Stimulated activated naive CD8-positive, alpha-beta T cell treated with anti-CD3 and anti-CD28 coated beads, Interleukin-15, amount 100 ng/mL, for 72 hours (primary cell): ENCODE data around the gene GRB14.
"Not testable (repeated sequence)": the region's sequence is repeated elsewhere in the genome, so short reads cannot be mapped to it uniquely, and the experiment has no call there.

ENCODE experiments used
- ATAC-seq: fragments of 150-1000 bp; cut with Tn5 transposase; 2 replicates; pipeline ENCODE4 v1.10.0; 2021; ENCODE audit warnings: mild to moderate bottlenecking, moderate library complexity
- DNase-seq, 2 donors: peaks; one replicate each; pipeline ENCODE4 v3.0.0; 2021 to 2022
- H3K27ac Mint-ChIP-seq, 2 donors: one replicate each; pipeline ENCODE4 v1.8.0; 2022; ENCODE audit warnings: mild to moderate bottlenecking in 2 of 2, mixed read lengths in 2 of 2, moderate library complexity in 2 of 2
- H3K27me3 Mint-ChIP-seq: one replicate; pipeline ENCODE4 v1.8.0; 2022; ENCODE audit warnings: mixed read lengths
- H3K4me1 Mint-ChIP-seq: one replicate; pipeline ENCODE4 v1.8.0; 2022; ENCODE audit warnings: mild to moderate bottlenecking, mixed read lengths
- H3K4me3 Mint-ChIP-seq, 2 donors: one replicate each; pipeline ENCODE4 v1.8.0; 2022; ENCODE audit warnings: mild to moderate bottlenecking in 2 of 2, mixed read lengths in 2 of 2, moderate library complexity in 1 of 2
- H3K9me3 Mint-ChIP-seq, 2 donors: one replicate each; pipeline ENCODE4 v1.8.0; 2022; ENCODE audit warnings: mixed read lengths in 2 of 2

Gene GRB14

DNA sequence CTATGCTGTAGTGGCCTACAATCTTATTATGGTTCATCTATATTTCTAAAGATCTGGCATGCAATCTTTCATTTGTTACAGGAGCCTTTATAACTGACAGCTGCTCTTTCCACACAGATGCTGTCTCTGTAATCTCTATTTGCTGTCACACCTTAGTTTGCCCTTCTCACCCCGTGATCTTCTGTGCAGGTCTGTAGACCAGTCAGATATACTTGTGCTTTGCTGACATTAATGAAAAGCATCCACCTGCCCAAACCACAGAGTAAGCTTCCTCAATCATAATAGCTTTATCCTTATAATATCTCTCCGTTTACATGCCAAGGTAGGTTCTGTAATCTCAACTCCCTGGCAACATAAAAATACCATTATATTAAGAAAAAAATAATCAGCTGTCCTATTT lies 122.4 kb downstream of the GRB14 start:
- ATAC-seq (no peak), DNase-seq (no peak)
- H3K4me1 Mint-ChIP-seq: no peaks in the 10 kb centered on the region
- no peak overlapping the region for H3K4me3 Mint-ChIP-seq
- H3K27me3 Mint-ChIP-seq: no peaks in the 10 kb centered on the region
- no peaks in the 10 kb centered on the region for H3K9me3 Mint-ChIP-seq
- H3K27ac Mint-ChIP-seq: peak overlapping the region in 1 of 2 donors; percentile 46

DNA sequence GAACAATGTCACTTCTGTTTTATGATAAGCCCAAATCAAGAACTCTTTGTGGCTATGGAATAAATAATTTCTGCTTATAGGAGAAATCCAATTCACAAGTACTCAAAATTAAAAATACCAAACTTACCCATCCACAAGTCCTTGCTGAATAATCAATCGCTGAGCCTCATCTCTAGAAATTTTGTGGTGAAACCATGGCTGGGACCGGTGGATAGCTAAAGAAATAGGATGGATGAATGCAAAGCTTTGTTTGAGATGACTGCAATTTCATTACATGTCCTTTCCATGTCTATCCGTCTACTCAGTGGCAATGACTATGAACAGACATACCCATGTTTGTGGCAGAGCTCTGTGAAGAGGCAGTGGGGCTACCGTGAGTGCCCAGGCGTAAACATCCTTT lies 124.4 kb downstream of the GRB14 start:
- H3K27ac Mint-ChIP-seq: no peak overlapping the region
- no peak for DNase-seq
- no peak for ATAC-seq
- H3K9me3 Mint-ChIP-seq: no peaks in the 10 kb centered on the region
- H3K4me3 Mint-ChIP-seq: no peak overlapping the region
- no peaks in the 10 kb centered on the region for H3K4me1 Mint-ChIP-seq
- H3K27me3 Mint-ChIP-seq: no peaks in the 10 kb centered on the region

DNA sequence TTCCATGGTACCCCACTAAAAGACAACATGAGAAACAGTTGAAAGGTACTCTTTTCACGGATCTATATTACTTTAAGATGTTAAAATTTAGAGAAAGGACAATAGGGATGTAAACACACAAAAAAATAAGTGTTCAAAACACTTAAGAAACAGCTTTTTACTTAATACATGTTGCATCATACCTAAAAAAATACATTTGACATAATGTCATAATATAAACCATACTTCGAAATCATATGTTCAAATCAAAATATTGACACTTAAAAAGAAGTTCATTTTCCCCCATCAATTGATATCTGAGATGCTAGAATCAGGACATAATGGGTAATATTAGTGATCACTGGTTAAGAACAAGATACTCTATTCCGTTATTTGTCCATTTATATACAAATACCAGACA lies 124.9 kb downstream of the GRB14 start:
- Mint-ChIP-seq H3K4me1 (no peaks in the 10 kb centered on the region), H3K9me3 (no peaks in the 10 kb centered on the region), H3K4me3 (no peak overlapping the region), H3K27ac (no peak overlapping the region), H3K27me3 (no peaks in the 10 kb centered on the region)
- ATAC-seq (no peak), DNase-seq (no peak)

DNA sequence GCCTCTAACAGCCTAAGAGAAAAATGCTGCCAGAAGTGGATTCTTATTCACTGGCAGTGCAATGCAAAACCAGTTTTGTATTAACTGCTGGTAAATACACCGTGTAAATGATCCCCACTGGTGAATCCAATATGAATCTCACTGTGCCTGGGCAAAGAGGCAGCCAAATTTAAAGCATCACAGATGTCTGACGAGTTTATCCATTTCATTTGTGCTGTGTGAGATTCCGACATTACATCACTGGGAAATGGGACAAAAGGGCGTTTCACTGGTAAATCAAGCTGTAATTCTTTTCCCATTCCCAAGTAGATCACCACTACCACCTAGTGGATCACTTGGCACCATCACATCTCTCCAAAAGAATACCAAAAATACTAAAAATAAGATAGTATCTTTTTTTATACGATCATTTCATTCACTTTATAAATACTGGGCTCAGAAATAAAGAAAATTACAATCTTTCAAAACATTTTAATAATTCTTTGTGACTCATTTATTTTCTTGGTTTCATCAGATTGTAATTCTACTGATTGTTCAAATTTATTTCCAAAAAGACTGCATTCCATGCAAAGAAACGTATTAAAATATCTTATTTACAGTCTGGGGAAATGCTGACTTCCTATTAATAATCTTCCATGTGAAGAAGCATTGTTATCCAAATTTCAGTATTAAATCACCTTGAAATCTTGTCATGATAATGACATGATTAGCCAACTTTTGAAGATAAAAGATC lies 125.6 kb downstream of the GRB14 start:
- no peaks in the 10 kb centered on the region for H3K4me1 Mint-ChIP-seq
- no peak overlapping the region for H3K4me3 Mint-ChIP-seq
- no peak overlapping the region for H3K27ac Mint-ChIP-seq
- ATAC-seq: no peak
- H3K27me3 Mint-ChIP-seq: no peaks in the 10 kb centered on the region
- H3K9me3 Mint-ChIP-seq: no peaks in the 10 kb centered on the region
- no peak for DNase-seq

DNA sequence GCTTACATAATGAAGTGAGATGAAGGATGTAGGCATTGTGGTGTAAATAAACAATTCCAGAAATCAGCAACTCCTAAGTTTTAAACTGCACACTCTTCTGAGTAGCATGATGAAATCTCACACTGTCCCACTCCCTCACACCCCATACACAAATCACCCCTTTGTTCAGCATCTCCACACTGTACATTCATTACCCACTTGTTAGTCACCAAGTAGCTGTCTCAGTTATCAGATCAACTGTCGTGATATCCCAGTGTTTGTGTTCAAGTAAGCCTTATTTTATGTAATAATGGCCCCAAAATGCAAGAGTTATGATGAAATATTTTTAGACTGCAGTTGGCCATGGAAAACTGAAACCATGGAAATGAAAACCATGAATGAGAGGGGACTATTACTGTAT lies 135.7 kb downstream of the GRB14 start:
- Mint-ChIP-seq H3K27ac (no peak overlapping the region), H3K9me3 (peaks cover 0 to 4% of the 10 kb centered on the region in 2 donors), H3K27me3 (no peaks in the 10 kb centered on the region), H3K4me3 (no peak overlapping the region), H3K4me1 (no peaks in the 10 kb centered on the region)
- no peak for DNase-seq
- no peak for ATAC-seq

DNA sequence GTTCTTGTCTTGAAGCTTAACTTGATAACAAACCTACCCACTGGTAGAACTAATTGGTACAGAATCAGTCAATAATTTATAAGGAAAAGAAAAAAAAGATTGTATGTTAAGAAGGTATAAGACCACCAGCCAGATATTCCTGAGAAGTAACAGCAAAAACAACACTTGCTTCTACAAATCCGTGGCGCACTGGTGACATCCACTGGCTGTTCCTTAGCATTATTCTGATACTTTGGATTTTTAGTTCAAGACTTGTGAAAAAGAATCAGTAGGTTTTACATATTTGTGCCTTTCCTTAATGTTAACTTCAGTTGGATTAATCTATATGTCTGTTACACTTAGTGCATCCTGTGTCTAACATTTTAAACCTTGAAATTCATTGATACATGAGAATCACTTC lies 141.8 kb downstream of the GRB14 start:
- H3K27ac Mint-ChIP-seq: no peak overlapping the region

DNA sequence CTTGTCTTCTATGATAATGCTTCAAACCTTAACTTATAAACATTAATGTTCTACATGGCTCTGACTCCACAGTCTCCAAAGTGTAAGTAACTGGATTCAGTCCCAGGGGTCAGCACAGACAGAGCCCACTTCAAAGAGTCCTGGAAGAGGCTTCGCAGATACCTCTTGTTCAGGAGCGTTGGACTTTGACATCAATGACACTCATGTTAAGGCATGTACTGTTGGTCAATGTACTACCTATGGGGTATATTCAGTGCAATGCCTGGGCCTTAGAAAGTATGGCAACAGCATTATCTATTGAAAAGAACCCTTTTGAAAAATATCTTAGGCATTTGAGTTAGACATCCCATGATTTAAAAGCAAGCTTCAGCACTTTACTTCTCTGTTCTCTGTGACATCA lies 143.1 kb downstream of the GRB14 start:
- Mint-ChIP-seq H3K4me1 (no peaks in the 10 kb centered on the region), H3K27me3 (no peaks in the 10 kb centered on the region), H3K27ac (no peak overlapping the region), H3K4me3 (no peak overlapping the region), H3K9me3 (peaks cover 0 to 4% of the 10 kb centered on the region in 2 donors)
- ATAC-seq (no peak), DNase-seq (no peak)

More for the DNA sequence above, 141.8 kb downstream of the GRB14 start:
- DNase-seq (no peak), ATAC-seq (no peak)
- H3K4me1 Mint-ChIP-seq: no peaks in the 10 kb centered on the region
- H3K4me3 Mint-ChIP-seq: no peak overlapping the region
- H3K27me3 Mint-ChIP-seq: no peaks in the 10 kb centered on the region
- H3K9me3 Mint-ChIP-seq: peaks cover 0 to 4% of the 10 kb centered on the region in 2 donors

DNA sequence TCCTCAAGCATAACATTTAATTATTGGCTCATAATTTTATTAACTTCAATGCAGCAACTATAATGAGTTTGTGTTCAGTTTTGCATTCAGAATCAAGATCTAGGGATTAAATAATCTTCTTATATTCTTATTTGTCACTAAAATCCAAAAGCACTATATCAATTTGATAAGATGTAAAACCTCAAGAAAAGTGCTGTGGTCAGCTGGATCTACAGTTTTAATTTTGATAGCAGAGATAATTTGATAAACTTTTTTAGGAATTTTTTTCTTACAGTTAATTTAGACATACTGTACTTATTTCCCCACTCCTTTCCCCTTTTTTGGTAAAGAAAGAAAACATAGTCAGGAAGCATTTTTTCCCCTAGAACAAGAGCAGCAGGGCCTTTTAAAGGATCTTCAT lies 146.4 kb downstream of the GRB14 start:
- Mint-ChIP-seq H3K4me1 (no peaks in the 10 kb centered on the region), H3K4me3 (no peak overlapping the region), H3K27me3 (no peaks in the 10 kb centered on the region), H3K9me3 (peaks cover 0 to 6% of the 10 kb centered on the region in 2 donors), H3K27ac (no peak overlapping the region)
- ATAC-seq (no peak), DNase-seq (no peak)

DNA sequence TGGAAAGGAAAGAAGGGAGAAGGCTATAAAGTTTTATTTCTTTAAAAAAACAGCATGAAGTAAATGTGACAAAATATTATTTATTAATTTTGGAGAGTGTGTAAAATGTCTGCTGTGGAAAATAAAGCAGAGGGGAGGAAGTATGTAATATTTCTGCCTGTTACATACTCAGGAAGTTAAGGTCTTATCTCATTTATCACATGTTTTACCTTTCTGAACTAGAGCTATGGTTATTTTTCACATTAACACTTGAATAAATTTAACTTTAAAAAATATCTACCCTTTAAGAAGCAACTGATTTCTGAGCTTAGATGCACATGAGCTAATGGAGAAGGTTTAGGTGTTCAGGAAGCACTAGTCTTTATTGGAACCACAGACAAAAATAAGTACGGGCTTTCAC lies 148.3 kb downstream of the GRB14 start:
- DNase-seq (no peak), ATAC-seq (no peak)
- no peaks in the 10 kb centered on the region for H3K27me3 Mint-ChIP-seq
- H3K4me3 Mint-ChIP-seq: no peak overlapping the region
- H3K27ac Mint-ChIP-seq: no peak overlapping the region
- no peaks in the 10 kb centered on the region for H3K4me1 Mint-ChIP-seq
- H3K9me3 Mint-ChIP-seq: peaks cover 0 to 6% of the 10 kb centered on the region in 2 donors

DNA sequence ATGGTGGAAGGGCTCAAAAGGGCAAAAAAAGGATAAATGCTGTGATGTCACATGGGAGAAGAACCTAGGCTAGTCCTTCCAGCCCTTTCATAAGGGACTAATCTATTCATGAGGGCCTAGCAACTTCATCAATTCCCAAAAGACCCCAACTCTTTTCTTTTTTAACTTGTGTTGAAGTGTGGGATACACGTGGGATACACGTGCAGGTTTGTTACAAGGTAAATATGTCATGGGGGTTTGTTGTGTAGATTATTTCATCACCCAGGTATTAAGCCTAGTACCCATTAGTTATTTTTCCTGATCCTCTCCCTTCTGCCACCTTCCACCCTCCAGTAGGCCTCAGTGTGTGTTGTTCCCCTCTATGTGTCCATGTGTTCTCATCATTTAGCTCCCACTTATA lies 156.2 kb downstream of the GRB14 start:
- not testable (repeated sequence) for ATAC-seq, H3K4me3 Mint-ChIP-seq, H3K27ac Mint-ChIP-seq, DNase-seq, H3K4me1 Mint-ChIP-seq, H3K27me3 Mint-ChIP-seq
- H3K9me3 Mint-ChIP-seq: peaks cover 0 to 18% of the 10 kb centered on the region in 2 donors

DNA sequence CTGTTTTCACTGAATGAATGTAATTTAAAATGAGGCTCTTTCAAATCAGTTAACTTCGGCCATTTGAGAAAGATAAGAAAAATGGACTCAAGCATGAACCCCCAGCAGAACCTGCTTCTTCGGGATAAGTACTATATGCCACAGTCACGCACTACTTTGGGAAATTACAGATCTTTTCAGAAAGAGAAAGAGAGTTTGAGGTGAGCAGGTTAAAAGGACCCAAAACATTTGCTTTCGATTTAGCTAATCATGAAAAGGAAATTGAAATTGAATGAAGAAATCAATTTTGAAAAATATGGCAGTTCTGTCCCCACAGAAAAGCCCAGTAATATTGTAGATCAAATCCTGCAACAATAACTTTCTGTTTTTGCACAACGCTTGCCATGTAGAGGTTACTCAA lies 156.9 kb downstream of the GRB14 start:
- no peak overlapping the region for H3K4me3 Mint-ChIP-seq
- H3K27ac Mint-ChIP-seq: no peak overlapping the region
- ATAC-seq: no peak
- no peaks in the 10 kb centered on the region for H3K4me1 Mint-ChIP-seq
- no peak for DNase-seq
- no peaks in the 10 kb centered on the region for H3K27me3 Mint-ChIP-seq
- H3K9me3 Mint-ChIP-seq: peaks cover 0 to 24% of the 10 kb centered on the region in 2 donors

DNA sequence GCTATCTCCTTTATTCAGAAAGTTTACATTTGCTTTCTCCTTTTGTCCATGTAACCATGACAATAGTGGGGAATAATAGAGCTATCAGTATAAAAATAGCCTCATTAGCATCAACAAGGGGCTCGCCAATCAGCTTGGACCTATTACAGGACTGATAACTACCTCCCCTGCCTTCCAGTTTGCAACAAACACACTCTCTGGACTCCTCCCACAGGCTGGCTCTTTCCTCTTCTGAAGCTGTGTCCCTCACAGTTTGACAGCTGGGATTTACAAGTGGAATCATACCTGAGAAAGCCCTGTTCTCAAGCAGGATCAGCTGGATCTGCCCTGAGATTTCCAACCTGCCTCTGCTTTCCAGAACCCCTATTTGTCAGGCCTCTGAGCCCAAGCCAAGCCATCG lies 162.5 kb downstream of the GRB14 start:
- ATAC-seq: no peak
- Mint-ChIP-seq H3K4me1 (no peaks in the 10 kb centered on the region), H3K4me3 (no peak overlapping the region), H3K27me3 (no peaks in the 10 kb centered on the region), H3K27ac (no peak overlapping the region), H3K9me3 (peaks cover 0 to 27% of the 10 kb centered on the region in 2 donors)
- no peak for DNase-seq

DNA sequence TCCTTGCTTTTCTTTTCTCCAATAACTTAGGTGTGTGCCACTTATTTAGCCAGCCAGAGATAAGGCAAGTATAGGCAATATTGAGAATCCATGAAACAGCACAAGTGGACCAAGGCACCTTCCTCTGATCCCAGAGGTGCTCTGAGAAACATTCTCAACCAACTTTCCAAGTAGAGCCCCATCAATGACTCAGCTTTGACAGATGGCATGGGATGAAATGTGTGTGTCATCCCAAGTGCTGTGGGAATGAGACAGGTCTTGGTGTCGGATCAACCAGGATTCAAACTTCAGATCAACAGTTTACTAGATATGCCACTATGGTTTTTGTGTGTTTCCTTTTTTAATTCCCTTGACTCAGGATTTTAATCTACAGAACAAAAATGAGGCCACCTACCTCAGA lies 164.0 kb downstream of the GRB14 start:
- ATAC-seq (no peak), DNase-seq (no peak)
- no peaks in the 10 kb centered on the region for H3K4me1 Mint-ChIP-seq
- H3K27ac Mint-ChIP-seq: no peak overlapping the region
- no peak overlapping the region for H3K4me3 Mint-ChIP-seq
- peaks cover 4 to 19% of the 10 kb centered on the region in 2 donors for H3K9me3 Mint-ChIP-seq
- no peaks in the 10 kb centered on the region for H3K27me3 Mint-ChIP-seq

DNA sequence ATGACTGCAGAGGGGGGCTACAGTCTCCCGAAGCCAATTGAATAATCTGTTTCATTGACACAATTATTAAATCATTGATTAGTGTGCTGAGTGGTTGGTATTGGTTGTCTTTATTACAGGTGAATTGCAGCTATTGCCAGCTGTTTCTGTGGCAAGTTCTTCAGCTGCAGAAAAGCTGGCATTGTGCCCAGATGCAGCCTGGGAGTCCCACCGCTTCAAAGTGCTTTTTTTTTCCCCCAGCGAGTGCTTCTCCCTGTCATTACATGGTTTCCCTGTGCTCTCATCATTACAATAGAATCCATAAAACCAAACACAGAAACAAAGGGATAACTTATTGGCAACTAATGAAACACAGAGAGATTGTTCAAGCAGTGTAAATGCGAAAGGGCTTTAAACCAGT lies 164.7 kb downstream of the GRB14 start:
- DNase-seq (no peak), ATAC-seq (no peak)
- H3K27ac Mint-ChIP-seq: no peak overlapping the region
- H3K27me3 Mint-ChIP-seq: no peaks in the 10 kb centered on the region
- H3K4me3 Mint-ChIP-seq: no peak overlapping the region
- no peaks in the 10 kb centered on the region for H3K4me1 Mint-ChIP-seq
- H3K9me3 Mint-ChIP-seq: peaks cover 4 to 13% of the 10 kb centered on the region in 2 donors

DNA sequence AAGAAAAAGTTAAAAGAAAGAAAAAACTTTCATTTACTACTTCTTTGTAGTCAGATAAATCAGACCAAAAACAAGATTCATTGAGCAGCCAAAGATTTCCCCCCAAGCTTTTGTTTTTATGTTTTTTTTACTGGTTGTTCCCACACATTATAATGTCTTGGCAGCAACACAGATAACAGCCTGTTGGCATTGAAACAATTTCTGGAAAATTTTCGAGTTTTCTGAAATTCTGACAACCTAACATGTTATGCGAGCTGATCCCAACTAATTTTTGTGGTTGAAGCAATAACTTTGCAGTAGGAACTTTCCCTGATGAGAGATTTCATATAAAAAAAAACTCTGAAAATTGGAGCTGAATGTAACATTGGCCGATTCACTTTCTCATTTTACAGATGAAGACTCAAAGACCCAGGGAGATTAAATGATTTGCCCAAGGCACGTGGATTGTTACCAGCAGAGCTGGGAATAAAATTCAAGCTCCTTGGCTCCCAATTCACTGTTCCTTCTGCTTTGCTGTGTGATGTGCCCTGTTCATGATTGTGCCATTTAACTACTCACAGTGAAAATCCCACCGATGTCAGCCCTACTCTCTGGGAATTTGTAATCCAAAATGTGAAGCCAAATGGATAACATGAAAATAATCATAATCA lies 167.5 kb downstream of the GRB14 start:
- no peak overlapping the region for H3K4me3 Mint-ChIP-seq
- H3K27ac Mint-ChIP-seq: no peak overlapping the region
- H3K27me3 Mint-ChIP-seq: no peaks in the 10 kb centered on the region
- DNase-seq (no peak), ATAC-seq (no peak)
- H3K4me1 Mint-ChIP-seq: no peaks in the 10 kb centered on the region
- H3K9me3 Mint-ChIP-seq: peaks cover 0 to 4% of the 10 kb centered on the region in 2 donors

DNA sequence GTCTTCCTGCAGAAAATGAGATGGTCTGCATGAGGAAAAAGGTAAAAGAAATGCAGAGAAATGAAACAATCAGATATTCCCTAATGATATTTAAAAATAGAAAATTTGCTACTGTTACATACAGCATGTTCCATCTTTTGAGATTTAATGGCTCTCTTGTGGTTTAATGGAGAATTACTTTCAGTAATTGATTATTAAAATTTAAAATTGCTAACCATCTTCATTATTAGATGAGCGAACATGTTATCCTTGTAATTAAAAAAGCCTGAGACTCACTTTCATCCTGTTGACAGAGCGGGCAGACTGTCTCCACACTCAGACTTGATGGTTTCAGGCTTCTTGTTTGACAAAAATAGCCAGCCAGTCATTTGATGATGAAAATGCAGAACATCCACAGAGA lies 171.0 kb downstream of the GRB14 start:
- H3K27ac Mint-ChIP-seq: no peak overlapping the region
- H3K27me3 Mint-ChIP-seq: no peaks in the 10 kb centered on the region
- H3K9me3 Mint-ChIP-seq: peaks cover 0 to 4% of the 10 kb centered on the region in 2 donors

DNA sequence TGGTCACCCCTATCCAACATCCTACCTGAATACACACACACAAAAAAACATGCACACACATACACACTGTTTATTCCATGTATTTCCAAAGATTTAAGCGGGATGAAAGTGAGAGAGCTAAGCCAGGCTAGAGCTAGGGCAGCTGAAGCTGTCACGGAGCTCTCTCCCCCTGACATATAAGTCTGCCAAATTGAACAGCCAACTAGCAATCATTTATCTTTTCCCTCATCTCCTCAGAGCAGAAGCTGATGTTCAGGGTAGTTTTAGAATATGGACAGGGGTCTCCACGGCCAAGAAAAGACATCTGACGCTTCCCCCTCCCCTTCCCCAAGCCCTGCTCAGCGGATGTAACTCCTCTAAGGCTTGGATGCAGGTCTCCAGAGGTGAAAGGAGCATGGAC lies 171.6 kb downstream of the GRB14 start:
- DNase-seq (no peak), ATAC-seq (no peak)
- Mint-ChIP-seq H3K27ac (no peak overlapping the region), H3K4me1 (no peaks in the 10 kb centered on the region), H3K9me3 (peaks cover 0 to 4% of the 10 kb centered on the region in 2 donors), H3K4me3 (no peak overlapping the region), H3K27me3 (no peaks in the 10 kb centered on the region)

More for the DNA sequence above, 171.0 kb downstream of the GRB14 start:
- ATAC-seq (no peak), DNase-seq (no peak)
- no peak overlapping the region for H3K4me3 Mint-ChIP-seq
- no peaks in the 10 kb centered on the region for H3K4me1 Mint-ChIP-seq
